ENCODE measurements around the gene TTR.

DNA sequence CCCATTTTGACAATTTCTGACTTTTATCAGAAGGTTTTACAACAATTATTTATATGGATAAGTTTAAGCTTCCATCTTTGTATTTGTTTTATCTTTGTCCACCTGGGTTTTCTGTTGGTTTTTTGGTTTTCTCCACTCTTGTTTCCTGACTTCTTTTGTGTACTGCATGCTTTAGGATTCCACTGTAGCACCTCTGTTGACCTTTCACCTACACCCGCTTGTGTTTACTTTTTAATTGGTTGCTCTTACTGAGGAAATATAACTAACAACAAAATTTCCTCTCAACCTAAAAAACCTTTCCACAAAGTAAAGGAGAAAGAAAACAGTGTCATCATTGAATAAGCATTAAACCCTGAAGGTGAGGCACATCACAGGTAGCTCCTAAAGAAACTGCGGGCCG lies 39.8 kb upstream of the TTR start:
- TF ChIP-seq, protein P1, sequence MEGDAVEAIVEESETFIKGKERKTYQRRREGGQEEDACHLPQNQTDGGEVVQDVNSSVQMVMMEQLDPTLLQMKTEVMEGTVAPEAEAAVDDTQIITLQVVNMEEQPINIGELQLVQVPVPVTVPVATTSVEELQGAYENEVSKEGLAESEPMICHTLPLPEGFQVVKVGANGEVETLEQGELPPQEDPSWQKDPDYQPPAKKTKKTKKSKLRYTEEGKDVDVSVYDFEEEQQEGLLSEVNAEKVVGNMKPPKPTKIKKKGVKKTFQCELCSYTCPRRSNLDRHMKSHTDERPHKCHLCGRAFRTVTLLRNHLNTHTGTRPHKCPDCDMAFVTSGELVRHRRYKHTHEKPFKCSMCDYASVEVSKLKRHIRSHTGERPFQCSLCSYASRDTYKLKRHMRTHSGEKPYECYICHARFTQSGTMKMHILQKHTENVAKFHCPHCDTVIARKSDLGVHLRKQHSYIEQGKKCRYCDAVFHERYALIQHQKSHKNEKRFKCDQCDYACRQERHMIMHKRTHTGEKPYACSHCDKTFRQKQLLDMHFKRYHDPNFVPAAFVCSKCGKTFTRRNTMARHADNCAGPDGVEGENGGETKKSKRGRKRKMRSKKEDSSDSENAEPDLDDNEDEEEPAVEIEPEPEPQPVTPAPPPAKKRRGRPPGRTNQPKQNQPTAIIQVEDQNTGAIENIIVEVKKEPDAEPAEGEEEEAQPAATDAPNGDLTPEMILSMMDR (conservative IDR thresholded peaks at IDR 0.05; ENCODE audit: low read length) = no peak
- TF ChIP-seq EZH2phosphoT487 (IDR thresholded peaks at IDR 0.05; ENCODE audit: borderline replicate concordance) = no peak

Data from Loucy (cell line).